A673 (cell line): ENCODE measurements around the gene ZNF823. TPM values are rescaled to one million over a fixed set of nuclear protein-coding genes. Genes with fewer than 3 reads are reported as not detected.

Source experiments
- BruUV-seq: library from RNA; stranded (reverse); fragments of 400-500 nt; replicated peaks from 2 replicates; lab custom pipeline; 2021; lab: Mats Ljungman, UMichigan
- CTCF ChIA-PET: fragments of 300-600 bp; sonication (Branson Sonifier 250); formaldehyde crosslinking; loops from one replicate; lab custom pipeline; 2022; ENCODE audit warnings: antibody characterized with exemption; lab: Charles Lee
- POLR2A ChIA-PET: fragments of 300-600 bp; sonication (Branson Sonifier 250); formaldehyde crosslinking; loops from one replicate; lab custom pipeline; 2022; ENCODE audit warnings: antibody characterized with exemption; ENCODE audit not compliant: low non-redundant PET; lab: Charles Lee
- DNase-seq: peaks from one replicate; pipeline ENCODE4 v3.0.0-alpha.2; 2015; ENCODE audit warnings: low spot score
- H3K27ac ChIP-seq: fragments of 200-600 bp; sonication (generic); 2 replicates; pipeline ENCODE4 v1.5.1; 2016; ENCODE audit warnings: mixed run types, low read depth, mild to moderate bottlenecking, mixed read lengths, antibody characterized with exemption, low read length; ENCODE audit not compliant: poor library complexity, severe bottlenecking
- H3K27me3 ChIP-seq: fragments of 200-600 bp; sonication (generic); replicated peaks from 2 replicates; pipeline ENCODE4 v1.6.1; 2017; ENCODE audit warnings: mixed run types, low read depth, mild to moderate bottlenecking, mixed read lengths, antibody characterized with exemption, low read length; ENCODE audit not compliant: insufficient read depth, poor library complexity
- H3K36me3 ChIP-seq: fragments of 200-600 bp; sonication (generic); 2 replicates; pipeline ENCODE4 v1.6.1; 2016; ENCODE audit warnings: mixed run types, mild to moderate bottlenecking, mixed read lengths, antibody characterized with exemption, low read length; ENCODE audit not compliant: insufficient read depth, poor library complexity, severe bottlenecking
- H3K4me1 ChIP-seq: fragments of 200-600 bp; sonication (generic); 2 replicates; pipeline ENCODE4 v1.6.1; 2017; ENCODE audit warnings: mixed run types, mild to moderate bottlenecking, mixed read lengths, antibody characterized with exemption, low read length; ENCODE audit not compliant: insufficient read depth, poor library complexity, severe bottlenecking
- H3K4me3 ChIP-seq: fragments of 200-600 bp; sonication (generic); 2 replicates; pipeline ENCODE4 v1.5.1; 2016; ENCODE audit warnings: low read depth, mixed run types, mild to moderate bottlenecking, mixed read lengths, low read length; ENCODE audit not compliant: poor library complexity, severe bottlenecking
- H3K9me3 ChIP-seq: fragments of 200-600 bp; sonication (generic); 2 replicates; pipeline ENCODE4 v1.6.1; 2016; ENCODE audit warnings: mixed run types, low read depth, mild to moderate bottlenecking, mixed read lengths, antibody characterized with exemption, low read length; ENCODE audit not compliant: poor library complexity, severe bottlenecking
- EZH2 ChIP-seq: fragments of 200-600 bp; sonication (generic); IDR thresholded peaks from 2 replicates; pipeline ENCODE4 v1.6.1; 2017; ENCODE audit warnings: borderline replicate concordance, low read depth, mild to moderate bottlenecking, mixed read lengths, antibody characterized with exemption, low read length; ENCODE audit not compliant: poor library complexity, severe bottlenecking
- intact Hi-C: fragments of 100-400 bp; cut with micrococcal nuclease; formaldehyde crosslinking; loops from one replicate; pipeline ENCODE4 v1.10.0; 2022; ENCODE audit not compliant: unreplicated experiment
- total RNA-seq: library from RNA; stranded (reverse); gene quantifications from 2 replicates; pipeline ENCODE4 v1.2.3, GENCODE V29; 2021
- TF ChIP-seq, protein P1 (sequence below): fragments of 300-800, 200-600 bp; sonication (generic); conservative IDR thresholded peaks from 2 replicates; pipeline ENCODE4 v1.5.1; 2017; ENCODE audit warnings: low read depth, mild to moderate bottlenecking, antibody characterized with exemption, low read length, moderate library complexity, mixed read lengths

Gene ZNF823
- total RNA-seq, 1 experiment from 2014 or later = 8.4 TPM

- Histone ChIP-seq H3K27me3 (no peaks in the 10 kb centered on the region), H3K27ac (no peak overlapping the region), H3K4me3 (no peak overlapping the region), H3K4me1 (no peaks in the 10 kb centered on the region), H3K9me3 (no peaks in the 10 kb centered on the region), H3K36me3 (no peaks in the 10 kb centered on the region)
- ChIA-PET CTCF (no interaction called here), POLR2A (no interaction called here)
- TF ChIP-seq EZH2 = no peak
- TF ChIP-seq, protein P1, sequence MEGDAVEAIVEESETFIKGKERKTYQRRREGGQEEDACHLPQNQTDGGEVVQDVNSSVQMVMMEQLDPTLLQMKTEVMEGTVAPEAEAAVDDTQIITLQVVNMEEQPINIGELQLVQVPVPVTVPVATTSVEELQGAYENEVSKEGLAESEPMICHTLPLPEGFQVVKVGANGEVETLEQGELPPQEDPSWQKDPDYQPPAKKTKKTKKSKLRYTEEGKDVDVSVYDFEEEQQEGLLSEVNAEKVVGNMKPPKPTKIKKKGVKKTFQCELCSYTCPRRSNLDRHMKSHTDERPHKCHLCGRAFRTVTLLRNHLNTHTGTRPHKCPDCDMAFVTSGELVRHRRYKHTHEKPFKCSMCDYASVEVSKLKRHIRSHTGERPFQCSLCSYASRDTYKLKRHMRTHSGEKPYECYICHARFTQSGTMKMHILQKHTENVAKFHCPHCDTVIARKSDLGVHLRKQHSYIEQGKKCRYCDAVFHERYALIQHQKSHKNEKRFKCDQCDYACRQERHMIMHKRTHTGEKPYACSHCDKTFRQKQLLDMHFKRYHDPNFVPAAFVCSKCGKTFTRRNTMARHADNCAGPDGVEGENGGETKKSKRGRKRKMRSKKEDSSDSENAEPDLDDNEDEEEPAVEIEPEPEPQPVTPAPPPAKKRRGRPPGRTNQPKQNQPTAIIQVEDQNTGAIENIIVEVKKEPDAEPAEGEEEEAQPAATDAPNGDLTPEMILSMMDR = no peak
- no TSS peak for BruUV-seq
- no peak for DNase-seq
- intact Hi-C loops = no loop called here
Observed at GRCh38 chr19:11710313-11710712, 28.4 kb downstream of the ZNF823 start.

DNA sequence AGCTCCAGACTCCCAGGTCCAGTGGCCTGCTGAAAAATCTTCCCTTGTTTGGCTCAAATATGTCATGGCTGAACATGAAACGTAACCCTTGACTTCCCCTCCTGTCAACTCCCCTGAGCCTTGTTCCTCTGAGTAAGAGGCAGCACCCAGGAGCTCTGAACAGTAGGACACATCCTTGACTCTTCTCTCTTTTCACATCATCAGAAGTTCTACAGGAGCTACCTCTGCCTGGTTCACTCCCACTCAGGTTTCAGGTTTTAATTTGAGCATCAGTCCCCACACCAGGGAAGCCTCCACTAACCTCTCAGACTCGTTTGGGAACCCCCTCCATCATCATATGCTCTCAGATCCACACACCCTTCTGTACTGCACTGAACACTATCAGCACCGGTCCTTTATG is 30.3 kb downstream of the ZNF823 start:
- Histone ChIP-seq H3K4me3 (no peak overlapping the region), H3K4me1 (no peaks in the 10 kb centered on the region), H3K27ac (no peak overlapping the region), H3K9me3 (no peaks in the 10 kb centered on the region), H3K36me3 (no peaks in the 10 kb centered on the region), H3K27me3 (no peaks in the 10 kb centered on the region)
- ChIA-PET POLR2A (no interaction called here), CTCF (no interaction called here)
- BruUV-seq = no TSS peak
- no peak for DNase-seq
- TF ChIP-seq, protein P1 = no peak
- TF ChIP-seq EZH2 = no peak
- intact Hi-C loops = no loop called here

- no peak for DNase-seq
- BruUV-seq = no TSS peak
- intact Hi-C loops = no loop called here
- CTCF ChIA-PET = interaction anchor here (0.6 kb wide), 1 partner anchor 22 kb away, joined by 14 read pairs; no protein-coding TSS in a partner anchor
- H3K36me3 ChIP-seq = no peaks in the 10 kb centered on the region
- H3K4me1 ChIP-seq = no peaks in the 10 kb centered on the region
- no peaks in the 10 kb centered on the region for H3K27me3 ChIP-seq
- H3K4me3 ChIP-seq = no peak overlapping the region
- H3K9me3 ChIP-seq = no peaks in the 10 kb centered on the region
- POLR2A ChIA-PET = no interaction called here
- TF ChIP-seq, protein P1 = no peak
- TF ChIP-seq EZH2 = no peak
- H3K27ac ChIP-seq = no peak overlapping the region
Observed at GRCh38 chr19:11705474-11705873, 33.3 kb downstream of the ZNF823 start.
